GM12878 (cell line): ENCODE results near the gene PRKN. TPM values are rescaled to one million over a fixed set of nuclear protein-coding genes. Genes with fewer than 3 reads are reported as not detected.

Source experiments
- ATAC-seq: fragments of 200-7000 bp; cut with Tn5 transposase; 3 replicates; pipeline ENCODE4 v1.9.1; 2020; ENCODE audit warnings: mild to moderate bottlenecking, moderate library complexity
- BruUV-seq: library from RNA; stranded (reverse); fragments of 400-500 nt; replicated peaks from 2 replicates; lab custom pipeline; 2021; lab: Mats Ljungman, UMichigan
- CTCF ChIA-PET: fragments of 300-600 bp; sonication (Branson Sonifier 250); formaldehyde crosslinking; extraction: SDS; loops from one replicate; lab custom pipeline; 2021; ENCODE audit warnings: inconsistent platforms; lab: Yijun Ruan, JAX
- POLR2A ChIA-PET: fragments of 350-600 bp; formaldehyde crosslinking; extraction: SDS; loops from one replicate; lab custom pipeline; 2021; ENCODE audit warnings: inconsistent platforms; lab: Charles Lee
- RAD21 ChIA-PET: fragments of 300-600 bp; sonication (Branson Sonifier 250); formaldehyde crosslinking; loops from one replicate; lab custom pipeline; 2023; ENCODE audit warnings: antibody characterized with exemption; ENCODE audit not compliant: unreplicated experiment; lab: Charles Lee
- SMC1A ChIA-PET: fragments of 300-600 bp; sonication (Branson Sonifier 250); formaldehyde crosslinking; loops from one replicate; lab custom pipeline; 2023; ENCODE audit not compliant: unreplicated experiment, uncharacterized antibody; lab: Charles Lee
- DNase-seq: peaks from one replicate; pipeline ENCODE4 v3.0.0-alpha.2; 2011; ENCODE audit warnings: low read depth, low spot score
- FAIRE-seq: peaks from 3 replicates; lab custom pipeline; 2011; peaks lifted over from hg19 to GRCh38; lab: Jason Lieb, UNC
- H2AFZ ChIP-seq: 2 replicates; pipeline ENCODE4 v1.6.0; 2011; ENCODE audit warnings: low read depth, low read length, control low read depth; ENCODE audit not compliant: control insufficient read depth
- H3K27ac ChIP-seq: 2 replicates; pipeline ENCODE4 v1.5.1; 2011; ENCODE audit warnings: control low read depth; ENCODE audit not compliant: control insufficient read depth, insufficient read depth
- H3K27me3 ChIP-seq, 2 experiments: replicated peaks in 1 of 2; 2 replicates each; pipeline versions ENCODE4 v1.6.0 to v1.6.1; 2011; ENCODE audit warnings: low read length in 1 of 2; ENCODE audit not compliant: control insufficient read depth in 2 of 2, insufficient read depth in 2 of 2
- H3K36me3 ChIP-seq, 2 experiments: 2 replicates each; pipeline ENCODE4 v1.5.1; 2011; ENCODE audit warnings: low read length in 1 of 2; ENCODE audit not compliant: control insufficient read depth in 2 of 2, insufficient read depth in 2 of 2
- H3K4me1 ChIP-seq: 2 replicates; pipeline ENCODE4 v1.6.1; 2011; ENCODE audit warnings: mild to moderate bottlenecking, low read length, moderate library complexity, mixed read lengths; ENCODE audit not compliant: control insufficient read depth, insufficient read depth
- H3K4me2 ChIP-seq: 2 replicates; pipeline ENCODE4 v1.6.0; 2011; ENCODE audit warnings: control low read depth; ENCODE audit not compliant: control insufficient read depth, insufficient read depth
- H3K4me3 ChIP-seq: fragments of 200-600 bp; sonication (generic); 2 replicates; pipeline ENCODE4 v1.5.1; 2016
- H3K79me2 ChIP-seq: 2 replicates; pipeline ENCODE4 v1.6.0; 2011; ENCODE audit warnings: low read length; ENCODE audit not compliant: control insufficient read depth, insufficient read depth
- H3K9ac ChIP-seq: 2 replicates; pipeline ENCODE4 v1.8.0; 2011; ENCODE audit warnings: low read length, control low read depth, mixed read lengths; ENCODE audit not compliant: control insufficient read depth, insufficient read depth
- H3K9me3 ChIP-seq: replicated peaks from 3 replicates; pipeline ENCODE4 v1.5.1; 2011; ENCODE audit warnings: mild to moderate bottlenecking, low read length; ENCODE audit not compliant: control insufficient read depth, insufficient read depth
- H4K20me1 ChIP-seq: 2 replicates; pipeline ENCODE4 v1.6.0; 2011; ENCODE audit not compliant: control insufficient read depth, insufficient read depth
- CHD2 ChIP-seq: IDR thresholded peaks from 2 replicates; pipeline ENCODE4 v1.6.1; 2011; ENCODE audit warnings: low read depth, low read length, improper control_type of control experiment, borderline replicate concordance
- E2F4 ChIP-seq: IDR thresholded peaks from 2 replicates; pipeline ENCODE4 v1.6.1; 2012; ENCODE audit warnings: low read depth, low read length, improper control_type of control experiment
- ESRRA ChIP-seq: IDR thresholded peaks from 2 replicates; pipeline ENCODE4 v1.6.1; 2012; ENCODE audit warnings: mild to moderate bottlenecking, low read length, improper control_type of control experiment
- HDAC6 ChIP-seq: fragments of 200-600 bp; sonication (generic); IDR thresholded peaks from one replicate; pipeline ENCODE4 v1.8.0; 2017; ENCODE audit warnings: antibody characterized with exemption; ENCODE audit not compliant: unreplicated experiment
- MYC ChIP-seq: IDR thresholded peaks from 2 replicates; pipeline ENCODE4 v1.6.1; 2011; ENCODE audit warnings: mild to moderate bottlenecking, low read length, moderate library complexity, inconsistent platforms; ENCODE audit not compliant: insufficient read depth, insufficient replicate concordance, insufficient read length, severe bottlenecking
- NBN ChIP-seq: fragments of 450-650 bp; IDR thresholded peaks from 2 replicates; pipeline ENCODE4 v1.6.1; 2016
- POU2F2 ChIP-seq: IDR thresholded peaks from 3 replicates; pipeline ENCODE4 v1.6.1; 2011; ENCODE audit warnings: low read depth, mild to moderate bottlenecking, low read length, borderline replicate concordance
- SP1 ChIP-seq: IDR thresholded peaks from one replicate; pipeline ENCODE4 v1.6.1; 2011; ENCODE audit warnings: low read depth, low read length
- SREBF1 ChIP-seq: IDR thresholded peaks from 2 replicates; pipeline ENCODE4 v1.6.1; 2012; ENCODE audit warnings: mild to moderate bottlenecking, low read length
- STAT1 ChIP-seq: fragments of 450-650 bp; conservative IDR thresholded peaks from 2 replicates; pipeline ENCODE4 v1.6.1; 2014; ENCODE audit warnings: antibody characterized with exemption, mild to moderate bottlenecking
- USF1 ChIP-seq: IDR thresholded peaks from 2 replicates; pipeline ENCODE4 v1.6.1; 2011; ENCODE audit warnings: borderline replicate concordance, low read depth, mild to moderate bottlenecking, moderate library complexity, mixed read lengths, low read length; ENCODE audit not compliant: insufficient read depth; ENCODE audit errors: extremely low read length
- WRNIP1 ChIP-seq: IDR thresholded peaks from 2 replicates; pipeline ENCODE4 v1.6.1; 2011; ENCODE audit warnings: low read depth, low read length, improper control_type of control experiment, borderline replicate concordance
- ZZZ3 ChIP-seq: IDR thresholded peaks from 2 replicates; pipeline ENCODE4 v1.6.1; 2011; ENCODE audit warnings: low read depth; ENCODE audit not compliant: control insufficient read depth, insufficient read length
- WGBS: methylation state at CpG from one replicate; pipeline ENCODE4 v1.1.6; 2016; ENCODE audit warnings: low lambda C conversion rate; ENCODE audit not compliant: insufficient replicate concordance, insufficient coverage; ENCODE audit errors: missing lambda C conversion rate; 5-methylcytosine and 5-hydroxymethylcytosine counted together
- in situ Hi-C: fragments of 300-500 bp; cut with MboI; formaldehyde crosslinking; loops from 9 replicates; pipeline ENCODE4 v1.14.3; 2018; ENCODE audit warnings: mixed read lengths
- intact Hi-C: fragments of 100-400 bp; cut with micrococcal nuclease; formaldehyde crosslinking; loops from one replicate; pipeline ENCODE4 v1.14.2; 2022; ENCODE audit not compliant: unreplicated experiment
- polyA plus RNA-seq, 11 experiments: library from polyadenylated mRNA; depleted of rRNA in 4 of 11; unstranded in 6 of 11; stranded (reverse) in 5 of 11; fragments of >200 nt; fragmentation: Nextera tagmentation in 4 of 11; fragmentation: Illumina TruSeq in 1 of 11; extraction: Ambion mirVana in 4 of 11; extraction: Trizol in 1 of 11; gene quantifications; 1 replicate in 1 of 11; 2 replicates in 10 of 11; pipeline versions ENCODE4 v1.2.1 to v1.2.3, GENCODE V29; 2011 to 2016; ENCODE audit warnings: inconsistent platforms in 2 of 11, missing spikeins in 2 of 11, low read depth in 1 of 11
- total RNA-seq, 4 experiments: library from RNA; depleted of rRNA in 3 of 4; stranded (reverse); fragments of >200 nt in 3 of 4; fragmentation: Illumina TruSeq in 1 of 4; extraction: Trizol in 1 of 4; gene quantifications; 2 replicates each; pipeline versions ENCODE4 v1.2.1 to v1.2.3, GENCODE V29; 2013 to 2021
- TF ChIP-seq, protein P1 (sequence below): fragments of 450-650 bp; IDR thresholded peaks from 2 replicates; pipeline ENCODE4 v1.6.1; 2016; ENCODE audit warnings: mild to moderate bottlenecking
- TF ChIP-seq, protein P2 (sequence below): fragments of 450-650 bp; IDR thresholded peaks from 2 replicates; pipeline ENCODE4 v1.6.1; 2017; ENCODE audit warnings: mild to moderate bottlenecking, moderate library complexity

PRKN gene
- total and polyA plus RNA-seq, 10 of the 15 experiments (the other 5 are each of a cell fraction or from before 2014, with no cell fraction given) = 0.06 to 0.09 TPM; not detected in 8

DNA sequence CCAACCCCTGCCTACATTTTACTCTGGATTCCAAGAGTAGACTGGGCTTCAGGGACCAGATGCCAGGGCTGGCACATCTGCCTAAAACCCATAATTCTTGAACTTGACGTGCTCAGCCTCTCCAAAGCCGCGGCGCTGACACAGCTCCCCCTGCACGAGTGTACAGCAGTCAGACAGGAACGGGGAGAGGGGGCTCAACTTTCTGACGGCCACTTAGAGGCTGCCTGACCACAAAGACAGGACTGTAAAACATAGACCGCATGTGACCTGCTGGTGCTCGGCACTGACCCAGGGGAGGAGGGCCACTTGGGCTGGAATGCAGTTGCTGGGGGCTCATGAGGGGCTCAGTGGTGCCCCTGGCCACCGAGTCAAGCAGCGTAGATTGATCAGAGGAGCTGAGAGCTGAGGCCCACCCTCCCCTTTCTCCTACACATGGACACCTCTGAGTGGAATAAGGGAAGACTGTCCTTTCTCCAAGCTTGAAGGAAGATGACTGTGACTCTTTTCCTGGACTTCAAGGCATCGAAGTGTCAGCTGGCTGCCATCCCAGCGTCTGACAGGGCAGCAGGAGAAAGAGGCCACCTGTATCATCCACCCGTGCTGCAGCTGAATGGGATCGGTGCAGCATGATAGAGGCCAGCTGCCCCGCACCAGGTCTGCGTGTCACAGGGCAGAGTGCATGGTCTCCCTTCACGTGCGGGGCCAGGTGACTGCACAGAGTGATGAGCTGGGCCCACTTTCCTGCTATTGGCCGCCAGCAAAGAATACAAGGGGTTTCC lies 1282.4 kb downstream of the PRKN start:
- ChIA-PET CTCF (no interaction called here), SMC1A (no interaction called here)
- 22% methylated on average over 20 of the region's 20 CpGs for WGBS
- no peak for TF ChIP-seq HDAC6
- no peak for TF ChIP-seq WRNIP1
- TF ChIP-seq, protein P1, sequence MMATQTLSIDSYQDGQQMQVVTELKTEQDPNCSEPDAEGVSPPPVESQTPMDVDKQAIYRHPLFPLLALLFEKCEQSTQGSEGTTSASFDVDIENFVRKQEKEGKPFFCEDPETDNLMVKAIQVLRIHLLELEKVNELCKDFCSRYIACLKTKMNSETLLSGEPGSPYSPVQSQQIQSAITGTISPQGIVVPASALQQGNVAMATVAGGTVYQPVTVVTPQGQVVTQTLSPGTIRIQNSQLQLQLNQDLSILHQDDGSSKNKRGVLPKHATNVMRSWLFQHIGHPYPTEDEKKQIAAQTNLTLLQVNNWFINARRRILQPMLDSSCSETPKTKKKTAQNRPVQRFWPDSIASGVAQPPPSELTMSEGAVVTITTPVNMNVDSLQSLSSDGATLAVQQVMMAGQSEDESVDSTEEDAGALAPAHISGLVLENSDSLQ = no peak
- TF ChIP-seq POU2F2 = no peak
- TF ChIP-seq ESRRA = no peak
- TF ChIP-seq CHD2 = no peak
- TF ChIP-seq SP1 = no peak
- TF ChIP-seq NBN = no peak
- no peak for TF ChIP-seq STAT1
- TF ChIP-seq, protein P2, sequence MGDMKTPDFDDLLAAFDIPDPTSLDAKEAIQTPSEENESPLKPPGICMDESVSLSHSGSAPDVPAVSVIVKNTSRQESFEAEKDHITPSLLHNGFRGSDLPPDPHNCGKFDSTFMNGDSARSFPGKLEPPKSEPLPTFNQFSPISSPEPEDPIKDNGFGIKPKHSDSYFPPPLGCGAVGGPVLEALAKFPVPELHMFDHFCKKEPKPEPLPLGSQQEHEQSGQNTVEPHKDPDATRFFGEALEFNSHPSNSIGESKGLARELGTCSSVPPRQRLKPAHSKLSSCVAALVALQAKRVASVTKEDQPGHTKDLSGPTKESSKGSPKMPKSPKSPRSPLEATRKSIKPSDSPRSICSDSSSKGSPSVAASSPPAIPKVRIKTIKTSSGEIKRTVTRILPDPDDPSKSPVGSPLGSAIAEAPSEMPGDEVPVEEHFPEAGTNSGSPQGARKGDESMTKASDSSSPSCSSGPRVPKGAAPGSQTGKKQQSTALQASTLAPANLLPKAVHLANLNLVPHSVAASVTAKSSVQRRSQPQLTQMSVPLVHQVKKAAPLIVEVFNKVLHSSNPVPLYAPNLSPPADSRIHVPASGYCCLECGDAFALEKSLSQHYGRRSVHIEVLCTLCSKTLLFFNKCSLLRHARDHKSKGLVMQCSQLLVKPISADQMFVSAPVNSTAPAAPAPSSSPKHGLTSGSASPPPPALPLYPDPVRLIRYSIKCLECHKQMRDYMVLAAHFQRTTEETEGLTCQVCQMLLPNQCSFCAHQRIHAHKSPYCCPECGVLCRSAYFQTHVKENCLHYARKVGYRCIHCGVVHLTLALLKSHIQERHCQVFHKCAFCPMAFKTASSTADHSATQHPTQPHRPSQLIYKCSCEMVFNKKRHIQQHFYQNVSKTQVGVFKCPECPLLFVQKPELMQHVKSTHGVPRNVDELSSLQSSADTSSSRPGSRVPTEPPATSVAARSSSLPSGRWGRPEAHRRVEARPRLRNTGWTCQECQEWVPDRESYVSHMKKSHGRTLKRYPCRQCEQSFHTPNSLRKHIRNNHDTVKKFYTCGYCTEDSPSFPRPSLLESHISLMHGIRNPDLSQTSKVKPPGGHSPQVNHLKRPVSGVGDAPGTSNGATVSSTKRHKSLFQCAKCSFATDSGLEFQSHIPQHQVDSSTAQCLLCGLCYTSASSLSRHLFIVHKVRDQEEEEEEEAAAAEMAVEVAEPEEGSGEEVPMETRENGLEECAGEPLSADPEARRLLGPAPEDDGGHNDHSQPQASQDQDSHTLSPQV = no peak
- no peak for TF ChIP-seq USF1
- TF ChIP-seq ZZZ3 = no peak
- no peak for TF ChIP-seq SREBF1
- TF ChIP-seq MYC = no peak
- TF ChIP-seq E2F4 = no peak

More for the DNA sequence above, 1282.4 kb downstream of the PRKN start:
- no peak overlapping the region for H3K4me3 ChIP-seq
- BruUV-seq = no TSS peak
- H3K36me3 ChIP-seq = no peaks in the 10 kb centered on the region
- POLR2A ChIA-PET = no interaction called here
- DNase-seq (no peak), ATAC-seq (no peak), FAIRE-seq (no peak)
- no peaks in the 10 kb centered on the region for H4K20me1 ChIP-seq
- no peak overlapping the region for H2AFZ ChIP-seq
- in situ Hi-C loops = no loop called here
- H3K4me1 ChIP-seq = no peaks in the 10 kb centered on the region
- no peak overlapping the region for H3K9ac ChIP-seq
- H3K79me2 ChIP-seq = no peaks in the 10 kb centered on the region
- H3K4me2 ChIP-seq = no peak overlapping the region
- no peaks in the 10 kb centered on the region for H3K9me3 ChIP-seq
- RAD21 ChIA-PET = no interaction called here
- intact Hi-C loops = no loop called here
- H3K27ac ChIP-seq = no peak overlapping the region
- peaks cover 0 to 3% of the 10 kb centered on the region in 2 experiments; a peak in 1 of 4 replicates for H3K27me3 ChIP-seq
